Endothelial cell of umbilical vein (primary cell): Measurements from ENCODE around the gene INAVA. TPM values are rescaled to one million over a fixed set of nuclear protein-coding genes. Genes with fewer than 3 reads are reported as not detected.

Source experiments
- BruUV-seq: library from RNA; stranded (reverse); fragments of 400-500 nt; replicated peaks from 2 replicates; lab custom pipeline; 2021; lab: Mats Ljungman, UMichigan
- CTCF ChIA-PET: fragments of 300-600, 350-600 bp; sonication (Branson Sonifier 250); formaldehyde crosslinking; loops from one replicate; lab custom pipeline; 2021; ENCODE audit warnings: antibody characterized with exemption, inconsistent platforms; lab: Charles Lee
- POLR2A ChIA-PET: fragments of 300-600, 350-600 bp; sonication (Branson Sonifier 250); formaldehyde crosslinking; loops from one replicate; lab custom pipeline; 2021; ENCODE audit warnings: antibody characterized with exemption, inconsistent platforms; lab: Charles Lee
- DNase-seq: peaks from one replicate; pipeline ENCODE4 v3.0.0-alpha.2; 2011; ENCODE audit warnings: low read depth, low spot score
- FAIRE-seq: peaks from 2 replicates; lab custom pipeline; 2011; peaks lifted over from hg19 to GRCh38; lab: Jason Lieb, UNC
- H2AFZ ChIP-seq: 2 replicates; pipeline ENCODE4 v1.6.0; 2012; ENCODE audit warnings: low read depth, low read length, control low read depth, inconsistent platforms
- H3K27ac ChIP-seq: 2 replicates; pipeline ENCODE4 v1.5.1; 2011; ENCODE audit warnings: low read depth, mild to moderate bottlenecking, control low read depth, low read length, moderate library complexity; ENCODE audit not compliant: insufficient read depth
- H3K27me3 ChIP-seq, 2 experiments: 2 replicates each; pipeline versions ENCODE4 v1.6.0 to v1.6.1; 2011; ENCODE audit warnings: low read length in 2 of 2, mixed read lengths in 1 of 2; ENCODE audit not compliant: control insufficient read depth in 2 of 2, insufficient read depth in 2 of 2
- H3K36me3 ChIP-seq, 2 experiments: 2 replicates in 1 of 2; 3 replicates in 1 of 2; pipeline ENCODE4 v1.5.1; 2011; ENCODE audit warnings: low read length in 2 of 2, mild to moderate bottlenecking in 1 of 2, moderate library complexity in 1 of 2; ENCODE audit not compliant: control insufficient read depth in 2 of 2, insufficient read depth in 2 of 2; ENCODE audit errors: extremely low read depth in 1 of 2
- H3K4me1 ChIP-seq: 3 replicates; pipeline ENCODE4 v1.5.1; 2011; ENCODE audit warnings: mild to moderate bottlenecking, low read length; ENCODE audit not compliant: control insufficient read depth, insufficient read depth; ENCODE audit errors: extremely low read depth
- H3K4me2 ChIP-seq: 2 replicates; pipeline ENCODE4 v1.6.1; 2011; ENCODE audit warnings: low read length, control low read depth, mixed read lengths; ENCODE audit not compliant: insufficient read depth
- H3K4me3 ChIP-seq, 3 experiments: fragments of 200-600 bp in 1 of 3; sonication (generic), shearing (Covaris generic) in 1 of 3; replicated peaks in 1 of 3; 2 replicates each; pipeline ENCODE4 v1.5.1; 2011 to 2016; ENCODE audit warnings: control low read depth in 3 of 3, low read length in 3 of 3, mild to moderate bottlenecking in 2 of 3, inconsistent platforms in 1 of 3, low read depth in 1 of 3, moderate library complexity in 1 of 3; ENCODE audit not compliant: insufficient read depth in 1 of 3
- H3K79me2 ChIP-seq: 2 replicates; pipeline ENCODE4 v1.6.0; 2012; ENCODE audit warnings: low read length, inconsistent platforms; ENCODE audit not compliant: control insufficient read depth, insufficient read depth
- H3K9ac ChIP-seq: replicated peaks from 2 replicates; pipeline ENCODE3; 2011; ENCODE audit warnings: low read length, control low read depth; ENCODE audit not compliant: insufficient read depth; ENCODE audit errors: extremely low read depth
- H3K9me1 ChIP-seq: replicated peaks from 3 replicates; pipeline ENCODE4 v1.6.0; 2011; ENCODE audit warnings: mild to moderate bottlenecking, low read length; ENCODE audit not compliant: control insufficient read depth, insufficient read depth; ENCODE audit errors: extremely low read depth
- H3K9me3 ChIP-seq: replicated peaks from 2 replicates; pipeline ENCODE4 v1.5.1; 2012; ENCODE audit warnings: low read length, inconsistent platforms; ENCODE audit not compliant: control insufficient read depth, insufficient read depth
- H4K20me1 ChIP-seq: replicated peaks from 2 replicates; pipeline ENCODE3; 2011; ENCODE audit warnings: mild to moderate bottlenecking, low read length; ENCODE audit not compliant: control insufficient read depth, insufficient read depth; ENCODE audit errors: extremely low read depth
- CTCF ChIP-seq, 2 donors: IDR thresholded peaks; 1 replicate in 1 of 2; 2 replicates in 1 of 2; pipeline ENCODE4 v1.5.1; 2011; ENCODE audit warnings: low read length in 2 of 2, mild to moderate bottlenecking in 2 of 2, moderate library complexity in 2 of 2, control low read depth in 1 of 2, inconsistent platforms in 1 of 2, low read depth in 1 of 2; ENCODE audit not compliant: insufficient read depth in 1 of 2; ENCODE audit errors: extremely low read depth in 1 of 2
- EZH2 ChIP-seq: IDR thresholded peaks from 2 replicates; pipeline ENCODE4 v1.6.1; 2012; ENCODE audit warnings: borderline replicate concordance, low read depth, mild to moderate bottlenecking, moderate library complexity, low read length, inconsistent platforms; ENCODE audit not compliant: severe bottlenecking
- FOS ChIP-seq: IDR thresholded peaks from 2 replicates; pipeline ENCODE4 v1.6.1; 2011; ENCODE audit warnings: mild to moderate bottlenecking, low read length, moderate library complexity, borderline replicate concordance; ENCODE audit not compliant: insufficient read depth
- GATA2 ChIP-seq: IDR thresholded peaks from 2 replicates; pipeline ENCODE4 v1.7.0; 2011; ENCODE audit warnings: low read depth, mild to moderate bottlenecking, moderate library complexity, mixed read lengths, low read length; ENCODE audit not compliant: insufficient read length, insufficient read depth
- JUN ChIP-seq: IDR thresholded peaks from 2 replicates; pipeline ENCODE4 v1.6.1; 2011; ENCODE audit warnings: borderline replicate concordance, low read depth; ENCODE audit not compliant: insufficient read length, insufficient read depth
- MYC ChIP-seq: IDR thresholded peaks from one replicate; pipeline ENCODE4 v1.6.1; 2011; ENCODE audit warnings: mild to moderate bottlenecking, low read depth, low read length
- POLR2A ChIP-seq: IDR thresholded peaks from 2 replicates; pipeline ENCODE4 v1.6.1; 2012; ENCODE audit warnings: low read depth, mild to moderate bottlenecking, control low read depth, low read length
- POLR2AphosphoS5 ChIP-seq: IDR thresholded peaks from 2 replicates; pipeline ENCODE4 v1.6.1; 2012; ENCODE audit warnings: low read depth, mild to moderate bottlenecking, control low read depth, low read length, moderate library complexity; ENCODE audit not compliant: insufficient read depth
- dilution Hi-C: fragments of 300-500 bp; cut with MboI; formaldehyde crosslinking; loops from one replicate; pipeline ENCODE4 v1.15.0; 2019; ENCODE audit warnings: low sequenced_read_pairs; ENCODE audit not compliant: extremely low pct_ligation_motif_present
- intact Hi-C: fragments of 100-400 bp; cut with micrococcal nuclease; formaldehyde crosslinking; loops from one replicate; pipeline ENCODE4 v1.10.0; 2022
- polyA plus RNA-seq, 4 experiments: library from polyadenylated mRNA; depleted of rRNA in 3 of 4; stranded (reverse) in 3 of 4; unstranded in 1 of 4; fragments of >200 nt; gene quantifications; 2 replicates each; pipeline versions ENCODE4 v1.2.1 to v1.2.3, GENCODE V29; 2011 to 2012; ENCODE audit warnings: missing spikeins in 1 of 4
- total RNA-seq: library from RNA; stranded (reverse); gene quantifications from 2 replicates; pipeline ENCODE4 v1.2.3, GENCODE V29; 2021
- TF ChIP-seq, protein P1 (sequence below): IDR thresholded peaks from 2 replicates; pipeline ENCODE4 v1.6.1; 2011; ENCODE audit not compliant: insufficient read depth, insufficient read length

INAVA gene
- total and polyA plus RNA-seq, 2 donors (not counting 3 experiments of a cell fraction or from before 2014, with no cell fraction given), result 0.42 TPM; not detected in 1

GRCh38 chr1:200959411-200959921 lies 64.8 kb downstream of the INAVA start:
- BruUV-seq, result no TSS peak
- POLR2A ChIA-PET, result no interaction called here

More at GRCh38 chr1:200959411-200959921, 64.8 kb downstream of the INAVA start:
- H3K9ac ChIP-seq, result no peak overlapping the region
- no peaks in the 10 kb centered on the region for H3K79me2 ChIP-seq
- no peaks in the 10 kb centered on the region for H3K36me3 ChIP-seq
- intact Hi-C loops, result no loop called here
- TF ChIP-seq POLR2A (no peak), EZH2 (no peak), POLR2AphosphoS5 (no peak), CTCF (IDR thresholded peaks at IDR 0.05; ENCODE audit: extremely low read depth in 1 of 2, insufficient read depth in 1 of 2, low read depth in 1 of 2, low read length in 2 of 2) (no peak), GATA2 (no peak), MYC (no peak), FOS (no peak), JUN (no peak)
- TF ChIP-seq, protein P1, sequence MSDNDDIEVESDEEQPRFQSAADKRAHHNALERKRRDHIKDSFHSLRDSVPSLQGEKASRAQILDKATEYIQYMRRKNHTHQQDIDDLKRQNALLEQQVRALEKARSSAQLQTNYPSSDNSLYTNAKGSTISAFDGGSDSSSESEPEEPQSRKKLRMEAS, result no peak
- FAIRE-seq (no peak), DNase-seq (no peak)
- CTCF ChIA-PET, result interaction anchor here (0.6 to 2.2 kb wide), 2 partner anchors 12 to 68 kb away, joined by 3 to 10 read pairs; no protein-coding TSS in a partner anchor
- dilution Hi-C loops, result no loop called here
- H3K4me2 ChIP-seq, result no peak overlapping the region
- H2AFZ ChIP-seq, result no peak overlapping the region
- H3K27me3 ChIP-seq, result no peaks in the 10 kb centered on the region
- no peak overlapping the region for H3K27ac ChIP-seq
- H3K4me3 ChIP-seq, result no peak overlapping the region
- no peaks in the 10 kb centered on the region for H3K9me3 ChIP-seq
- H3K9me1 ChIP-seq, result no peaks in the 10 kb centered on the region
- no peaks in the 10 kb centered on the region for H3K4me1 ChIP-seq
- H4K20me1 ChIP-seq, result no peaks in the 10 kb centered on the region
